HepG2 (cell line): ENCODE measurements around the gene COQ9. TPM values are rescaled to one million over a fixed set of nuclear protein-coding genes. Genes with fewer than 3 reads are reported as not detected.

Experiments used
- ERF ChIP-seq: IDR thresholded peaks from 2 replicates; pipeline ENCODE4 v1.6.1; 2018; ENCODE audit warnings: missing biosample characterization, missing genetic modification reagents
- GABPB1 ChIP-seq: IDR thresholded peaks from 2 replicates; pipeline ENCODE4 v1.6.1; 2016; ENCODE audit warnings: mild to moderate bottlenecking, missing genetic modification reagents, moderate library complexity, missing compliant biosample characterization
- KLF16 ChIP-seq, 2 experiments: sonication (generic) in 1 of 2; formaldehyde crosslinking in 1 of 2; IDR thresholded peaks; 2 replicates each; pipeline versions ENCODE4 v1.6.1 to v1.8.0; 2016 to 2023; ENCODE audit warnings: missing genetic modification reagents in 2 of 2, missing compliant biosample characterization in 1 of 2
- NFKBIZ ChIP-seq: IDR thresholded peaks from 2 replicates; pipeline ENCODE4 v1.6.1; 2018; ENCODE audit warnings: missing genetic modification reagents, missing compliant biosample characterization
- SMYD3 ChIP-seq: sonication (generic); formaldehyde crosslinking; IDR thresholded peaks from 2 replicates; pipeline ENCODE4 v1.8.1; 2023; ENCODE audit warnings: mild to moderate bottlenecking, missing genetic modification reagents
- XRCC5 ChIP-seq: fragments of 200-400 bp; formaldehyde crosslinking; optimal IDR thresholded peaks from 2 replicates; pipeline ENCODE3; 2017; ENCODE audit warnings: mild to moderate bottlenecking, low read length
- ZNF263 ChIP-seq: sonication (generic); formaldehyde crosslinking; IDR thresholded peaks from 2 replicates; pipeline ENCODE4 v1.4.0; 2020; ENCODE audit warnings: missing genetic modification reagents
- ZNF772 ChIP-seq: sonication (generic); formaldehyde crosslinking; IDR thresholded peaks from 2 replicates; pipeline ENCODE4 v1.5.0; 2020; ENCODE audit warnings: mild to moderate bottlenecking, missing genetic modification reagents
- polyA plus RNA-seq, 8 experiments: library from polyadenylated mRNA; depleted of rRNA in 3 of 8; stranded (reverse) in 7 of 8; unstranded in 1 of 8; fragments of >200 nt; fragmentation: Illumina TruSeq in 4 of 8; extraction: Trizol in 4 of 8; gene quantifications; 2 replicates each; pipeline versions ENCODE4 v1.2.1 to v1.2.3, GENCODE V29; 2011 to 2016; ENCODE audit warnings: low read depth in 4 of 8, missing spikeins in 1 of 8, mixed read lengths in 1 of 8; ENCODE audit not compliant: insufficient read depth in 1 of 8
- total RNA-seq, 5 experiments: library from RNA; depleted of rRNA; stranded (reverse); fragments of >200 nt; fragmentation: Illumina TruSeq; extraction: Trizol; gene quantifications; 2 replicates each; pipeline ENCODE4 v1.2.3, GENCODE V29; 2016; ENCODE audit warnings: low read depth in 1 of 5
- TF ChIP-seq, protein P1 (sequence below): fragments of 450-650 bp; IDR thresholded peaks from 2 replicates; pipeline ENCODE4 v1.6.1; 2017; ENCODE audit warnings: mild to moderate bottlenecking
- TF ChIP-seq, protein P2 (sequence below): sonication (generic); formaldehyde crosslinking; IDR thresholded peaks from 2 replicates; pipeline ENCODE4 v1.4.0; 2020; ENCODE audit warnings: missing genetic modification reagents, borderline replicate concordance
- TF ChIP-seq, protein P3 (sequence below): IDR thresholded peaks from 2 replicates; pipeline ENCODE4 v1.6.1; 2012; ENCODE audit warnings: low read depth, low read length, improper control_type of control experiment
- TF ChIP-seq, protein P4 (sequence below): IDR thresholded peaks from 2 replicates; pipeline ENCODE4 v1.6.1; 2016; ENCODE audit warnings: low read depth
- TF ChIP-seq, protein P5 (sequence below): sonication (generic); formaldehyde crosslinking; IDR thresholded peaks from 2 replicates; pipeline ENCODE4 v1.4.0; 2020; ENCODE audit warnings: missing genetic modification reagents

The COQ9 gene
- total and polyA plus RNA-seq, 2 of the 13 experiments (the other 11 are each of a cell fraction or from before 2014, with no cell fraction given), result 57.5 to 108 TPM

DNA sequence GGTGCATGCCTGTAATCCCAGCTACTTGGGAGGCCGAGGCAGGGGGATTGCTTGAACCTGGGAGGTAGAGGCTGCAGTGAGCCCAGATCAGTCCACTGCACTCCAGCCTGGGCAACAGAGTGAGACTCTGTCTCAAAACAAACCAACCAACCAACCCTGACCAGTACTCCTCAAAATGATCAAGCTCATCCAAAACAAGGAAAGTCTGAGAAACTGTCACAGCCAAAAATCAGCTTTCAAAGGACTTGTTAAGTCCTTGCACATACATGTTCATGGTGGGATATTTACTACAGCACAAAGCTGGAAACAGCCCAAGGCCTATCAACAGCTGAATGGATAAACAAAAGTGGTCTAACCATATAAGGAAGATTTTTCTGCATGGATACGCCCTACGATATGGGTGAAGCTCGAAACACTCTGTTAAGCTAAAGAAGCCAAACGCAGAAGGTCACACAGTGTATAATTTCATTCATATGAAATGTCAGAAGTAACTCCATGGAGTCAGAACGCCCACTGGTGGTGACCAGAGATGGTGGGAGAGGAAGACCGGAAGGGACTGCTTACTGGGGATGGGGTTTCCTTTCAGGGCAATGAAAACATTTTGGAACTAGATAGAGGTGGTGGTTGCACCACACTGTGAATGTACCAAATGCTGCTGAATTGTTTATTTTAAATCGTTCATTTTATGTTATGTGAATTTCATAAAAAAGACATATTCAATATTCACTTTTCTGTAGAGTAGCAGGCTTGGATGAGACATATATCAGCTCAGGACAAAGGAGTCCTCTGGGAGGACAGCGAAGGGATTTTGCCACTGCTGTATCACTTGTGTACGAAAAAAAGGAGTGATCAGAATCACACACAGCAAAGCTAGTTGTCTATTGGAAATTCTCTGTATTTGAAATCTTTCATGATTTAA is 25.0 kb upstream of the COQ9 start (continued):
- TF ChIP-seq, protein P1, sequence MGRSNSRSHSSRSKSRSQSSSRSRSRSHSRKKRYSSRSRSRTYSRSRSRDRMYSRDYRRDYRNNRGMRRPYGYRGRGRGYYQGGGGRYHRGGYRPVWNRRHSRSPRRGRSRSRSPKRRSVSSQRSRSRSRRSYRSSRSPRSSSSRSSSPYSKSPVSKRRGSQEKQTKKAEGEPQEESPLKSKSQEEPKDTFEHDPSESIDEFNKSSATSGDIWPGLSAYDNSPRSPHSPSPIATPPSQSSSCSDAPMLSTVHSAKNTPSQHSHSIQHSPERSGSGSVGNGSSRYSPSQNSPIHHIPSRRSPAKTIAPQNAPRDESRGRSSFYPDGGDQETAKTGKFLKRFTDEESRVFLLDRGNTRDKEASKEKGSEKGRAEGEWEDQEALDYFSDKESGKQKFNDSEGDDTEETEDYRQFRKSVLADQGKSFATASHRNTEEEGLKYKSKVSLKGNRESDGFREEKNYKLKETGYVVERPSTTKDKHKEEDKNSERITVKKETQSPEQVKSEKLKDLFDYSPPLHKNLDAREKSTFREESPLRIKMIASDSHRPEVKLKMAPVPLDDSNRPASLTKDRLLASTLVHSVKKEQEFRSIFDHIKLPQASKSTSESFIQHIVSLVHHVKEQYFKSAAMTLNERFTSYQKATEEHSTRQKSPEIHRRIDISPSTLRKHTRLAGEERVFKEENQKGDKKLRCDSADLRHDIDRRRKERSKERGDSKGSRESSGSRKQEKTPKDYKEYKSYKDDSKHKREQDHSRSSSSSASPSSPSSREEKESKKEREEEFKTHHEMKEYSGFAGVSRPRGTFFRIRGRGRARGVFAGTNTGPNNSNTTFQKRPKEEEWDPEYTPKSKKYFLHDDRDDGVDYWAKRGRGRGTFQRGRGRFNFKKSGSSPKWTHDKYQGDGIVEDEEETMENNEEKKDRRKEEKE, result no peak
- peak; percentile 79; the same call in 1 of the 2 replicates for TF ChIP-seq ZNF772
- peak; percentile 79 for TF ChIP-seq ERF (CRISPR knock-in tag)
- peak; percentile 41; the same call in 1 of the 2 replicates for TF ChIP-seq ZNF263 (CRISPR knock-in tag)
- peak; percentile 53; the same call in 1 of the 2 replicates for TF ChIP-seq GABPB1
- TF ChIP-seq, protein P2, sequence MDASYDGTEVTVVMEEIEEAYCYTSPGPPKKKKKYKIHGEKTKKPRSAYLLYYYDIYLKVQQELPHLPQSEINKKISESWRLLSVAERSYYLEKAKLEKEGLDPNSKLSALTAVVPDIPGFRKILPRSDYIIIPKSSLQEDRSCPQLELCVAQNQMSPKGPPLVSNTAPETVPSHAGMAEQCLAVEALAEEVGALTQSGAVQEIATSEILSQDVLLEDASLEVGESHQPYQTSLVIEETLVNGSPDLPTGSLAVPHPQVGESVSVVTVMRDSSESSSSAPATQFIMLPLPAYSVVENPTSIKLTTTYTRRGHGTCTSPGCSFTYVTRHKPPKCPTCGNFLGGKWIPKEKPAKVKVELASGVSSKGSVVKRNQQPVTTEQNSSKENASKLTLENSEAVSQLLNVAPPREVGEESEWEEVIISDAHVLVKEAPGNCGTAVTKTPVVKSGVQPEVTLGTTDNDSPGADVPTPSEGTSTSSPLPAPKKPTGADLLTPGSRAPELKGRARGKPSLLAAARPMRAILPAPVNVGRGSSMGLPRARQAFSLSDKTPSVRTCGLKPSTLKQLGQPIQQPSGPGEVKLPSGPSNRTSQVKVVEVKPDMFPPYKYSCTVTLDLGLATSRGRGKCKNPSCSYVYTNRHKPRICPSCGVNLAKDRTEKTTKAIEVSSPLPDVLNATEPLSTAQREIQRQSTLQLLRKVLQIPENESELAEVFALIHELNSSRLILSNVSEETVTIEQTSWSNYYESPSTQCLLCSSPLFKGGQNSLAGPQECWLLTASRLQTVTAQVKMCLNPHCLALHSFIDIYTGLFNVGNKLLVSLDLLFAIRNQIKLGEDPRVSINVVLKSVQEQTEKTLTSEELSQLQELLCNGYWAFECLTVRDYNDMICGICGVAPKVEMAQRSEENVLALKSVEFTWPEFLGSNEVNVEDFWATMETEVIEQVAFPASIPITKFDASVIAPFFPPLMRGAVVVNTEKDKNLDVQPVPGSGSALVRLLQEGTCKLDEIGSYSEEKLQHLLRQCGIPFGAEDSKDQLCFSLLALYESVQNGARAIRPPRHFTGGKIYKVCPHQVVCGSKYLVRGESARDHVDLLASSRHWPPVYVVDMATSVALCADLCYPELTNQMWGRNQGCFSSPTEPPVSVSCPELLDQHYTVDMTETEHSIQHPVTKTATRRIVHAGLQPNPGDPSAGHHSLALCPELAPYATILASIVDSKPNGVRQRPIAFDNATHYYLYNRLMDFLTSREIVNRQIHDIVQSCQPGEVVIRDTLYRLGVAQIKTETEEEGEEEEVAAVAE (CRISPR knock-in tag), result 0 out of 2 replicates have a peak, but pooled peaks have one; percentile 55
- TF ChIP-seq, protein P3, sequence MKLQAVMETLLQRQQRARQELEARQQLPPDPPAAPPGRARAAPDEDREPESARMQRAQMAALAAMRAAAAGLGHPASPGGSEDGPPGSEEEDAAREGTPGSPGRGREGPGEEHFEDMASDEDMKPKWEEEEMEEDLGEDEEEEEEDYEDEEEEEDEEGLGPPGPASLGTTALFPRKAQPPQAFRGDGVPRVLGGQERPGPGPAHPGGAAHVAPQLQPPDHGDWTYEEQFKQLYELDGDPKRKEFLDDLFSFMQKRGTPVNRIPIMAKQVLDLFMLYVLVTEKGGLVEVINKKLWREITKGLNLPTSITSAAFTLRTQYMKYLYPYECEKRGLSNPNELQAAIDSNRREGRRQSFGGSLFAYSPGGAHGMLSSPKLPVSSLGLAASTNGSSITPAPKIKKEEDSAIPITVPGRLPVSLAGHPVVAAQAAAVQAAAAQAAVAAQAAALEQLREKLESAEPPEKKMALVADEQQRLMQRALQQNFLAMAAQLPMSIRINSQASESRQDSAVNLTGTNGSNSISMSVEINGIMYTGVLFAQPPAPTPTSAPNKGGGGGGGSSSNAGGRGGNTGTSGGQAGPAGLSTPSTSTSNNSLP, result peak; percentile 82; the same call in 1 of the 2 replicates
- TF ChIP-seq XRCC5, result peak; percentile 82
- TF ChIP-seq, protein P4, sequence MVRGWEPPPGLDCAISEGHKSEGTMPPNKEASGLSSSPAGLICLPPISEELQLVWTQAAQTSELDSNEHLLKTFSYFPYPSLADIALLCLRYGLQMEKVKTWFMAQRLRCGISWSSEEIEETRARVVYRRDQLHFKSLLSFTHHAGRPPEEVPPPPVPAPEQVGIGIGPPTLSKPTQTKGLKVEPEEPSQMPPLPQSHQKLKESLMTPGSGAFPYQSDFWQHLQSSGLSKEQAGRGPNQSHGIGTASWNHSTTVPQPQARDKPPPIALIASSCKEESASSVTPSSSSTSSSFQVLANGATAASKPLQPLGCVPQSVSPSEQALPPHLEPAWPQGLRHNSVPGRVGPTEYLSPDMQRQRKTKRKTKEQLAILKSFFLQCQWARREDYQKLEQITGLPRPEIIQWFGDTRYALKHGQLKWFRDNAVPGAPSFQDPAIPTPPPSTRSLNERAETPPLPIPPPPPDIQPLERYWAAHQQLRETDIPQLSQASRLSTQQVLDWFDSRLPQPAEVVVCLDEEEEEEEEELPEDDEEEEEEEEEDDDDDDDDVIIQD (CRISPR knock-in tag), result 0 out of 2 replicates have a peak, but pooled peaks have one; percentile 11
- TF ChIP-seq KLF16 (CRISPR knock-in tag; IDR thresholded peaks at IDR 0.05), result 0 out of 4 replicates have a peak, but pooled peaks of 1 of the 2 experiments have one; percentile 37
- TF ChIP-seq NFKBIZ (CRISPR knock-in tag), result 0 out of 2 replicates have a peak, but pooled peaks have one; percentile 40
- no peak for TF ChIP-seq SMYD3 (CRISPR knock-in tag)
- TF ChIP-seq, protein P5, sequence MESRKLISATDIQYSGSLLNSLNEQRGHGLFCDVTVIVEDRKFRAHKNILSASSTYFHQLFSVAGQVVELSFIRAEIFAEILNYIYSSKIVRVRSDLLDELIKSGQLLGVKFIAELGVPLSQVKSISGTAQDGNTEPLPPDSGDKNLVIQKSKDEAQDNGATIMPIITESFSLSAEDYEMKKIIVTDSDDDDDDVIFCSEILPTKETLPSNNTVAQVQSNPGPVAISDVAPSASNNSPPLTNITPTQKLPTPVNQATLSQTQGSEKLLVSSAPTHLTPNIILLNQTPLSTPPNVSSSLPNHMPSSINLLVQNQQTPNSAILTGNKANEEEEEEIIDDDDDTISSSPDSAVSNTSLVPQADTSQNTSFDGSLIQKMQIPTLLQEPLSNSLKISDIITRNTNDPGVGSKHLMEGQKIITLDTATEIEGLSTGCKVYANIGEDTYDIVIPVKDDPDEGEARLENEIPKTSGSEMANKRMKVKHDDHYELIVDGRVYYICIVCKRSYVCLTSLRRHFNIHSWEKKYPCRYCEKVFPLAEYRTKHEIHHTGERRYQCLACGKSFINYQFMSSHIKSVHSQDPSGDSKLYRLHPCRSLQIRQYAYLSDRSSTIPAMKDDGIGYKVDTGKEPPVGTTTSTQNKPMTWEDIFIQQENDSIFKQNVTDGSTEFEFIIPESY (CRISPR knock-in tag), result 0 out of 2 replicates have a peak, but pooled peaks have one; percentile 15
